GM23338 (cell line): ENCODE data around the gene AMBP. TPM values are rescaled to one million over a fixed set of nuclear protein-coding genes. Genes with fewer than 3 reads are reported as not detected.

Experiments used
- ATAC-seq: fragments of 200-7000 bp; cut with Tn5 transposase; 3 replicates; pipeline ENCODE4 v1.9.1; 2020
- DNase-seq: peaks from one replicate; pipeline ENCODE4 v3.0.0-alpha.2; 2015; ENCODE audit warnings: low spot score
- H2AFZ ChIP-seq: fragments of 200-600 bp; sonication (generic); 2 replicates; pipeline ENCODE4 v1.8.0; 2016; ENCODE audit warnings: antibody characterized with exemption, mild to moderate bottlenecking, moderate library complexity
- H3F3A ChIP-seq: fragments of 200-600 bp; sonication (generic); replicated peaks from 2 replicates; pipeline ENCODE4 v1.8.0; 2017; ENCODE audit warnings: antibody characterized with exemption, mixed run types, low read depth
- H3K27ac ChIP-seq: fragments of 200-600 bp; sonication (generic); 2 replicates; pipeline ENCODE4 v1.6.1; 2016; ENCODE audit warnings: low read depth
- H3K27me3 ChIP-seq: fragments of 200-600 bp; sonication (generic); 2 replicates; pipeline ENCODE4 v1.8.0; 2016; ENCODE audit warnings: mild to moderate bottlenecking, mixed run types, moderate library complexity; ENCODE audit not compliant: insufficient read depth
- H3K36me3 ChIP-seq: fragments of 200-600 bp; sonication (generic); 2 replicates; pipeline ENCODE4 v1.8.0; 2016; ENCODE audit warnings: mild to moderate bottlenecking; ENCODE audit not compliant: insufficient read depth
- H3K4me1 ChIP-seq: fragments of 200-600 bp; sonication (generic); 2 replicates; pipeline ENCODE4 v1.8.0; 2016; ENCODE audit warnings: mild to moderate bottlenecking, moderate library complexity; ENCODE audit not compliant: insufficient read depth
- H3K4me2 ChIP-seq: fragments of 200-600 bp; sonication (generic); 2 replicates; pipeline ENCODE4 v1.7.1; 2017; ENCODE audit warnings: mixed run types
- H3K4me3 ChIP-seq: fragments of 200-600 bp; sonication (generic); 2 replicates; pipeline ENCODE4 v1.6.1; 2016; ENCODE audit warnings: mixed run types
- H3K79me2 ChIP-seq: fragments of 200-600 bp; sonication (generic); replicated peaks from 2 replicates; pipeline ENCODE4 v1.8.0; 2017; ENCODE audit warnings: mild to moderate bottlenecking; ENCODE audit not compliant: insufficient read depth
- H3K9me2 ChIP-seq: fragments of 200-600 bp; sonication (generic); 2 replicates; pipeline ENCODE4 v1.8.0; 2017; ENCODE audit not compliant: insufficient read depth
- H4K20me1 ChIP-seq: fragments of 200-600 bp; sonication (generic); replicated peaks from 2 replicates; pipeline ENCODE4 v1.8.0; 2017; ENCODE audit warnings: mild to moderate bottlenecking; ENCODE audit not compliant: insufficient read depth
- H3K27ac Mint-ChIP-seq: 2 replicates; pipeline ENCODE4 v1.8.0; 2020; ENCODE audit warnings: inconsistent platforms, mild to moderate bottlenecking, moderate library complexity, mixed read lengths
- H3K27me3 Mint-ChIP-seq: 3 replicates; pipeline ENCODE4 v1.8.0; 2022; ENCODE audit warnings: low read depth, mild to moderate bottlenecking, moderate library complexity, mixed read lengths, inconsistent platforms; ENCODE audit not compliant: insufficient read depth, poor library complexity
- H3K36me3 Mint-ChIP-seq: 3 replicates; pipeline ENCODE4 v1.8.0; 2021; ENCODE audit warnings: low read depth, mild to moderate bottlenecking, inconsistent platforms, moderate library complexity, mixed read lengths
- H3K4me1 Mint-ChIP-seq: 3 replicates; pipeline ENCODE4 v1.8.0; 2020; ENCODE audit warnings: mild to moderate bottlenecking, inconsistent platforms, mixed read lengths
- H3K4me3 Mint-ChIP-seq: 3 replicates; pipeline ENCODE4 v1.8.0; 2021; ENCODE audit warnings: moderate library complexity, mild to moderate bottlenecking, inconsistent platforms, mixed read lengths
- H3K9me3 Mint-ChIP-seq: 3 replicates; pipeline ENCODE4 v1.8.0; 2020; ENCODE audit warnings: moderate library complexity, mild to moderate bottlenecking, inconsistent platforms, mixed read lengths
- CREB1 ChIP-seq: fragments of 250-450 bp; sonication (Bioruptor Pico); IDR thresholded peaks from 2 replicates; pipeline ENCODE4 v1.5.0; 2020; ENCODE audit warnings: low read depth, mild to moderate bottlenecking, moderate library complexity
- CTCF ChIP-seq, 2 experiments: fragments of 200-600 bp in 1 of 2; sonication (generic) in 1 of 2; conservative IDR thresholded peaks; 2 replicates each; pipeline versions ENCODE4 v1.5.1 to v1.6.1; 2016 to 2017; ENCODE audit warnings: antibody characterized with exemption in 2 of 2, low read depth in 2 of 2, mild to moderate bottlenecking in 2 of 2, moderate library complexity in 1 of 2
- ETS1 ChIP-seq: IDR thresholded peaks from 2 replicates; pipeline ENCODE4 v1.6.1; 2016; ENCODE audit warnings: antibody characterized with exemption
- EZH2 ChIP-seq: fragments of 200-600 bp; sonication (generic); IDR thresholded peaks from one replicate; pipeline ENCODE4 v1.8.0; 2017; ENCODE audit warnings: antibody characterized with exemption, mild to moderate bottlenecking, low read depth; ENCODE audit not compliant: unreplicated experiment
- NANOG ChIP-seq: IDR thresholded peaks from 2 replicates; pipeline ENCODE4 v1.6.1; 2016; ENCODE audit warnings: antibody characterized with exemption, borderline replicate concordance
- STAT1 ChIP-seq: IDR thresholded peaks from one replicate; pipeline ENCODE4 v1.6.1; 2016; ENCODE audit warnings: antibody characterized with exemption; ENCODE audit not compliant: unreplicated experiment
- ZNF114 ChIP-seq: fragments of 250-450 bp; sonication (Bioruptor Pico); IDR thresholded peaks from 2 replicates; pipeline ENCODE4 v1.5.0; 2020; ENCODE audit warnings: mild to moderate bottlenecking, moderate library complexity
- ZNF331 ChIP-seq: fragments of 250-450 bp; sonication (Bioruptor Pico); IDR thresholded peaks from 2 replicates; pipeline ENCODE4 v1.5.0; 2020; ENCODE audit warnings: low read depth, mild to moderate bottlenecking, moderate library complexity
- polyA plus RNA-seq: library from polyadenylated mRNA; unstranded; fragments of >200 nt; fragmentation: Nextera tagmentation; extraction: Ambion mirVana; gene quantifications from 2 replicates; pipeline ENCODE4 v1.2.1, GENCODE V29; 2016
- total RNA-seq: library from RNA; depleted of rRNA; stranded (reverse); fragments of >200 nt; shearing (Covaris generic); gene quantifications from 2 replicates; pipeline ENCODE4 v1.2.3, GENCODE V29; 2014

The AMBP gene
- total and polyA plus RNA-seq, 2 experiments from 2014 or later: 1.3 to 2.0 TPM

GRCh38 chr9:114076237-114077161 lies 1.6 kb downstream of the AMBP start:
- H3K9me2 ChIP-seq: peaks cover 8% of the 10 kb centered on the region; the same call in 1 of the 2 replicates
- no peaks in the 10 kb centered on the region for H4K20me1 ChIP-seq
- H3K4me3 ChIP-seq: no peak overlapping the region
- DNase-seq: peak; percentile 43
- no peaks in the 10 kb centered on the region for H3K27me3 ChIP-seq
- peaks cover 7% of the 10 kb centered on the region for H3K27me3 Mint-ChIP-seq
- H3K36me3 Mint-ChIP-seq: no peaks in the 10 kb centered on the region
- H3K27ac Mint-ChIP-seq: no peak overlapping the region
- no peak overlapping the region for H3K4me3 Mint-ChIP-seq
- ATAC-seq: peak; percentile 50
- H3K4me1 ChIP-seq: no peaks in the 10 kb centered on the region; the same call in 1 of the 2 replicates
- H3K79me2 ChIP-seq: no peaks in the 10 kb centered on the region
- H3K4me2 ChIP-seq: no peak overlapping the region
- no peaks in the 10 kb centered on the region for H3F3A ChIP-seq
- H2AFZ ChIP-seq: no peak overlapping the region
- TF ChIP-seq CTCF (conservative IDR thresholded peaks at IDR 0.05; ENCODE audit: low read depth in 2 of 2): peak; percentile 13 to 65; a peak in 2 of 4 replicates
- TF ChIP-seq STAT1: no peak
- no peaks in the 10 kb centered on the region for H3K9me3 Mint-ChIP-seq
- H3K36me3 ChIP-seq: no peaks in the 10 kb centered on the region
- no peak overlapping the region for H3K27ac ChIP-seq
- H3K4me1 Mint-ChIP-seq: peaks cover 8% of the 10 kb centered on the region; the same call in 2 of the 3 replicates

- H3K9me2 ChIP-seq: peaks cover 8% of the 10 kb centered on the region; the same call in 1 of the 2 replicates
- Mint-ChIP-seq H3K27ac (no peak overlapping the region; the same call in 1 of the 2 replicates), H3K4me3 (no peak overlapping the region), H3K27me3 (peaks cover 7% of the 10 kb centered on the region), H3K9me3 (no peaks in the 10 kb centered on the region), H3K4me1 (peaks cover 8% of the 10 kb centered on the region; the same call in 2 of the 3 replicates), H3K36me3 (no peaks in the 10 kb centered on the region)
- H3K79me2 ChIP-seq: no peaks in the 10 kb centered on the region
- no peak overlapping the region for H2AFZ ChIP-seq
- no peak overlapping the region for H3K4me3 ChIP-seq
- no peaks in the 10 kb centered on the region for H3K27me3 ChIP-seq
- DNase-seq (no peak), ATAC-seq (no peak)
- no peaks in the 10 kb centered on the region for H3K36me3 ChIP-seq
- H3K4me1 ChIP-seq: no peaks in the 10 kb centered on the region; the same call in 1 of the 2 replicates
- no peak overlapping the region for H3K4me2 ChIP-seq
- H3F3A ChIP-seq: no peaks in the 10 kb centered on the region
- no peaks in the 10 kb centered on the region for H4K20me1 ChIP-seq
- H3K27ac ChIP-seq: no peak overlapping the region
- no peak for TF ChIP-seq EZH2
- no peak for TF ChIP-seq STAT1
- TF ChIP-seq ZNF331: no peak
- no peak for TF ChIP-seq CTCF (conservative IDR thresholded peaks at IDR 0.05; ENCODE audit: low read depth in 2 of 2)
- TF ChIP-seq ETS1: no peak
- no peak for TF ChIP-seq NANOG
- TF ChIP-seq CREB1 (CRISPR knock-in tag): no peak
- TF ChIP-seq ZNF114 (CRISPR knock-in tag): no peak
Observed at GRCh38 chr9:114075602-114076001, 2.5 kb downstream of the AMBP start.
